ENCODE data around the gene NRG2. TPM values are rescaled to one million over a fixed set of nuclear protein-coding genes. Genes with fewer than 3 reads are reported as not detected.

Gene NRG2
- total and polyA plus RNA-seq, 4 donors, result 2.4 to 11.5 (median 7.3) TPM

GRCh38 chr5:139897982-139898381, 145.1 kb downstream of the NRG2 start:
- peaks cover 4% of the 10 kb centered on the region for H3K36me3 ChIP-seq (ENCODE audit: control insufficient read depth, insufficient read depth, low read length)
- peaks cover 23% of the 10 kb centered on the region for H3K4me1 ChIP-seq (ENCODE audit: control insufficient read depth, insufficient read depth, low read length)
- no peaks in the 10 kb centered on the region for H3K9me3 ChIP-seq (ENCODE audit: control insufficient read depth, insufficient read depth, low read length)
- DNase-seq (ENCODE audit: low read depth in 4 of 6, low spot score in 6 of 6), result no peak
- H3K27me3 ChIP-seq (ENCODE audit: control insufficient read depth, insufficient read depth, low read length), result peaks cover 13% of the 10 kb centered on the region
- WGBS (ENCODE audit: insufficient coverage), result 97% methylated on average over 5 of the region's 6 CpGs
- no peak overlapping the region for H3K4me3 ChIP-seq (ENCODE audit: low read depth, low read length)
- no peak overlapping the region for H3K27ac ChIP-seq (ENCODE audit: low read depth, low read length)

- 73% methylated on average over 3 of the region's 6 CpGs for WGBS (ENCODE audit: insufficient coverage)
- peaks cover 8% of the 10 kb centered on the region for H3K27me3 ChIP-seq (ENCODE audit: control insufficient read depth, insufficient read depth, low read length)
These were observed 145.8 kb downstream of the NRG2 start for GRCh38 chr5:139897342-139897741.

GRCh38 chr5:139896718-139897117, 146.4 kb downstream of the NRG2 start:
- Histone ChIP-seq H3K4me1 (ENCODE audit: control insufficient read depth, insufficient read depth, low read length) (peaks cover 23% of the 10 kb centered on the region), H3K9me3 (ENCODE audit: control insufficient read depth, insufficient read depth, low read length) (no peaks in the 10 kb centered on the region), H3K27ac (ENCODE audit: low read depth, low read length) (no peak overlapping the region), H3K27me3 (ENCODE audit: control insufficient read depth, insufficient read depth, low read length) (peaks cover 2% of the 10 kb centered on the region), H3K36me3 (ENCODE audit: control insufficient read depth, insufficient read depth, low read length) (peaks cover 4% of the 10 kb centered on the region), H3K4me3 (ENCODE audit: low read depth, low read length) (no peak overlapping the region)
- no peak for DNase-seq (ENCODE audit: low read depth in 4 of 6, low spot score in 6 of 6)
- 98% methylated on average over 4 of the region's 4 CpGs for WGBS (ENCODE audit: insufficient coverage)

More at GRCh38 chr5:139897342-139897741, 145.8 kb downstream of the NRG2 start:
- H3K4me3 ChIP-seq (ENCODE audit: low read depth, low read length), result no peak overlapping the region
- DNase-seq (ENCODE audit: low read depth in 4 of 6, low spot score in 6 of 6), result no peak
- peaks cover 4% of the 10 kb centered on the region for H3K36me3 ChIP-seq (ENCODE audit: control insufficient read depth, insufficient read depth, low read length)
- H3K9me3 ChIP-seq (ENCODE audit: control insufficient read depth, insufficient read depth, low read length), result no peaks in the 10 kb centered on the region
- peaks cover 23% of the 10 kb centered on the region for H3K4me1 ChIP-seq (ENCODE audit: control insufficient read depth, insufficient read depth, low read length)
- no peak overlapping the region for H3K27ac ChIP-seq (ENCODE audit: low read depth, low read length)

- Histone ChIP-seq H3K4me1 (ENCODE audit: control insufficient read depth, insufficient read depth, low read length) (peaks cover 21% of the 10 kb centered on the region), H3K27ac (ENCODE audit: low read depth, low read length) (no peak overlapping the region), H3K4me3 (ENCODE audit: low read depth, low read length) (no peak overlapping the region), H3K36me3 (ENCODE audit: control insufficient read depth, insufficient read depth, low read length) (peaks cover 4% of the 10 kb centered on the region), H3K27me3 (ENCODE audit: control insufficient read depth, insufficient read depth, low read length) (no peaks in the 10 kb centered on the region), H3K9me3 (ENCODE audit: control insufficient read depth, insufficient read depth, low read length) (no peaks in the 10 kb centered on the region)
- WGBS (ENCODE audit: insufficient coverage), result 35% methylated on average over 1 of the region's 2 CpGs
- DNase-seq (ENCODE audit: low read depth in 4 of 6, low spot score in 6 of 6), result peak in 1 of 6 donors; percentile 65
These were observed 147.5 kb downstream of the NRG2 start for GRCh38 chr5:139895647-139896046.

GRCh38 chr5:139895046-139895445, 148.1 kb downstream of the NRG2 start:
- no peaks in the 10 kb centered on the region for H3K9me3 ChIP-seq (ENCODE audit: control insufficient read depth, insufficient read depth, low read length)
- no peaks in the 10 kb centered on the region for H3K27me3 ChIP-seq (ENCODE audit: control insufficient read depth, insufficient read depth, low read length)
- H3K4me1 ChIP-seq (ENCODE audit: control insufficient read depth, insufficient read depth, low read length), result peaks cover 21% of the 10 kb centered on the region
- no peak for DNase-seq (ENCODE audit: low read depth in 4 of 6, low spot score in 6 of 6)
- H3K36me3 ChIP-seq (ENCODE audit: control insufficient read depth, insufficient read depth, low read length), result peaks cover 4% of the 10 kb centered on the region
- H3K27ac ChIP-seq (ENCODE audit: low read depth, low read length), result no peak overlapping the region
- no peak overlapping the region for H3K4me3 ChIP-seq (ENCODE audit: low read depth, low read length)
- WGBS (ENCODE audit: insufficient coverage), result 95% methylated on average over 5 of the region's 5 CpGs

GRCh38 chr5:139893873-139894272, 149.2 kb downstream of the NRG2 start:
- H3K27ac ChIP-seq (ENCODE audit: low read depth, low read length), result no peak overlapping the region
- H3K9me3 ChIP-seq (ENCODE audit: control insufficient read depth, insufficient read depth, low read length), result no peaks in the 10 kb centered on the region
- no peaks in the 10 kb centered on the region for H3K27me3 ChIP-seq (ENCODE audit: control insufficient read depth, insufficient read depth, low read length)
- H3K4me1 ChIP-seq (ENCODE audit: control insufficient read depth, insufficient read depth, low read length), result peaks cover 21% of the 10 kb centered on the region
- DNase-seq (ENCODE audit: low read depth in 4 of 6, low spot score in 6 of 6), result no peak
- WGBS (ENCODE audit: insufficient coverage), result 72% methylated on average over 9 of the region's 9 CpGs
- H3K36me3 ChIP-seq (ENCODE audit: control insufficient read depth, insufficient read depth, low read length), result peaks cover 4% of the 10 kb centered on the region
- H3K4me3 ChIP-seq (ENCODE audit: low read depth, low read length), result no peak overlapping the region

- H3K27ac ChIP-seq (ENCODE audit: low read depth, low read length), result no peak overlapping the region
- H3K27me3 ChIP-seq (ENCODE audit: control insufficient read depth, insufficient read depth, low read length), result no peaks in the 10 kb centered on the region
- DNase-seq (ENCODE audit: low read depth in 4 of 6, low spot score in 6 of 6), result no peak
- H3K4me3 ChIP-seq (ENCODE audit: low read depth, low read length), result no peak overlapping the region
- no CpG with 5 or more reads among the region's 2 CpGs for WGBS (ENCODE audit: insufficient coverage)
- no peaks in the 10 kb centered on the region for H3K9me3 ChIP-seq (ENCODE audit: control insufficient read depth, insufficient read depth, low read length)
- peaks cover 4% of the 10 kb centered on the region for H3K4me1 ChIP-seq (ENCODE audit: control insufficient read depth, insufficient read depth, low read length)
- H3K36me3 ChIP-seq (ENCODE audit: control insufficient read depth, insufficient read depth, low read length), result peaks cover 30% of the 10 kb centered on the region
These were observed 153.7 kb downstream of the NRG2 start for GRCh38 chr5:139889410-139889809.

GRCh38 chr5:139888370-139888769, 154.7 kb downstream of the NRG2 start:
- Histone ChIP-seq H3K27me3 (ENCODE audit: control insufficient read depth, insufficient read depth, low read length) (no peaks in the 10 kb centered on the region), H3K36me3 (ENCODE audit: control insufficient read depth, insufficient read depth, low read length) (peaks cover 35% of the 10 kb centered on the region), H3K27ac (ENCODE audit: low read depth, low read length) (no peak overlapping the region), H3K4me1 (ENCODE audit: control insufficient read depth, insufficient read depth, low read length) (peaks cover 3% of the 10 kb centered on the region), H3K9me3 (ENCODE audit: control insufficient read depth, insufficient read depth, low read length) (no peaks in the 10 kb centered on the region), H3K4me3 (ENCODE audit: low read depth, low read length) (no peak overlapping the region)
- DNase-seq (ENCODE audit: low read depth in 4 of 6, low spot score in 6 of 6), result peak in 2 of 6 donors; percentile 23 to 64
- WGBS (ENCODE audit: insufficient coverage), result 33% methylated on average over 1 of the region's 4 CpGs

GRCh38 chr5:139886213-139886612, 156.9 kb downstream of the NRG2 start:
- no peaks in the 10 kb centered on the region for H3K9me3 ChIP-seq (ENCODE audit: control insufficient read depth, insufficient read depth, low read length)
- DNase-seq (ENCODE audit: low read depth in 4 of 6, low spot score in 6 of 6), result no peak
- H3K36me3 ChIP-seq (ENCODE audit: control insufficient read depth, insufficient read depth, low read length), result peaks cover 42% of the 10 kb centered on the region
- peaks cover 14% of the 10 kb centered on the region for H3K4me1 ChIP-seq (ENCODE audit: control insufficient read depth, insufficient read depth, low read length)
- H3K27ac ChIP-seq (ENCODE audit: low read depth, low read length), result no peak overlapping the region
- H3K27me3 ChIP-seq (ENCODE audit: control insufficient read depth, insufficient read depth, low read length), result no peaks in the 10 kb centered on the region
- H3K4me3 ChIP-seq (ENCODE audit: low read depth, low read length), result no peak overlapping the region
- WGBS (ENCODE audit: insufficient coverage), result 71% methylated on average over 2 of the region's 2 CpGs

- Histone ChIP-seq H3K9me3 (ENCODE audit: control insufficient read depth, insufficient read depth, low read length) (no peaks in the 10 kb centered on the region), H3K4me3 (ENCODE audit: low read depth, low read length) (no peak overlapping the region), H3K36me3 (ENCODE audit: control insufficient read depth, insufficient read depth, low read length) (peaks cover 45% of the 10 kb centered on the region), H3K4me1 (ENCODE audit: control insufficient read depth, insufficient read depth, low read length) (peaks cover 14% of the 10 kb centered on the region), H3K27ac (ENCODE audit: low read depth, low read length) (no peak overlapping the region), H3K27me3 (ENCODE audit: control insufficient read depth, insufficient read depth, low read length) (no peaks in the 10 kb centered on the region)
- no peak for DNase-seq (ENCODE audit: low read depth in 4 of 6, low spot score in 6 of 6)
- WGBS (ENCODE audit: insufficient coverage), result 76% methylated on average over 2 of the region's 4 CpGs
These were observed 157.3 kb downstream of the NRG2 start for GRCh38 chr5:139885857-139886208.

Data from spinal cord (tissue), 10 donors.